HG03066 (cell line): ENCODE data around the gene SELENOI.
A peak's percentile ranks its signal among the peaks of the same experiment; 100 is the strongest.

ENCODE experiments used
- ATAC-seq: cut with Tn5 transposase; IDR thresholded peaks from one replicate; pipeline ENCODE4 v1.9.1; 2021; ENCODE audit warnings: low read depth; ENCODE audit not compliant: unreplicated experiment

Gene SELENOI

GRCh38 chr2:26401739-26402541 is 56.0 kb downstream of the SELENOI start, which contains the start of gene DRC1:
DRC1 (plus strand) TSS chr2:26401920; CDS start chr2:26401990, 70 bp downstream.
- no peak for ATAC-seq

GRCh38 chr2:26407526-26407925 is 61.6 kb downstream of the SELENOI start:
- ATAC-seq: no peak

- ATAC-seq: no peak
These were observed 63.8 kb downstream of the SELENOI start for GRCh38 chr2:26409785-26410184.

GRCh38 chr2:26410764-26411243 is 64.9 kb downstream of the SELENOI start:
- ATAC-seq: no peak

DNA sequence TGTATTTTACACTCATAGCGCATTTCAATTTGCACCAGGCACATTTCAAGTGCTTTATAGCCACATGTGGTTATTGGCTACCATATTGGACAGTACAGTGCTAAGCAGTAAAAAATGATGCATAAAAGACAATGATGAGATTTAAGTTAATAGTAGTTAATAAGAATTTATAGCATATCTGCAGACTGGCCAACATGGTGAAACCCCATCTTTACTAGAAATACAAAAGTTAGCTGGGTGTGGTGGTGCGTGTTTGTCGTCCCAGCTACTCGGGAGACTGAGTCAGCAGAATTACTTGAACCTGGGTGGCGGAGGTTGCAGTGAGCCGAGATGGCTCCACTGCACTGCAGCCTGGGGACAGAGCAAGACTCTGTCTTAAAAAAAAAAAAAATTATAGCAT is 65.5 kb downstream of the SELENOI start:
- no peak for ATAC-seq

- peak; percentile 80 for ATAC-seq
These were observed 66.2 kb downstream of the SELENOI start for GRCh38 chr2:26412091-26412673.

DNA sequence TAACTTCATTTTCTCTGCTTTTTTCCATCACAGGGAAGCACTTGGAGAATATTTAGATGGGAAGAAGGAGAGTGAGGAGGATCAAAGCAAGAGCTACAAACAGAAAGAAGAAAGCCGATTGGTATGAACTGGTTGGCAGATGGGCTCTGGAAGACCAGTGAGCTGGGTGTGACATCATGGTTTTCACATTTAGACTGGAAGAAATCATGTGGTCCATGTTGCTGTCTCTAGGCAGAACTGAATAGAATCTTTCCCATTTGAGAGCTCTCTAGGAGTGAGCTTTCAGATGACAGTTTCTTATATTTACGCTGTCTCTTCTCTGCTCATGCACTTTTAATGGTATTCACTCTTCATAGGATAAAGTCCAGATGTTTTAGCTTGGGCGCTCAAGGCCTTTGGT is 68.4 kb downstream of the SELENOI start:
- no peak for ATAC-seq

- no peak for ATAC-seq
These were observed 76.0 kb downstream of the SELENOI start for GRCh38 chr2:26421961-26422360.

DNA sequence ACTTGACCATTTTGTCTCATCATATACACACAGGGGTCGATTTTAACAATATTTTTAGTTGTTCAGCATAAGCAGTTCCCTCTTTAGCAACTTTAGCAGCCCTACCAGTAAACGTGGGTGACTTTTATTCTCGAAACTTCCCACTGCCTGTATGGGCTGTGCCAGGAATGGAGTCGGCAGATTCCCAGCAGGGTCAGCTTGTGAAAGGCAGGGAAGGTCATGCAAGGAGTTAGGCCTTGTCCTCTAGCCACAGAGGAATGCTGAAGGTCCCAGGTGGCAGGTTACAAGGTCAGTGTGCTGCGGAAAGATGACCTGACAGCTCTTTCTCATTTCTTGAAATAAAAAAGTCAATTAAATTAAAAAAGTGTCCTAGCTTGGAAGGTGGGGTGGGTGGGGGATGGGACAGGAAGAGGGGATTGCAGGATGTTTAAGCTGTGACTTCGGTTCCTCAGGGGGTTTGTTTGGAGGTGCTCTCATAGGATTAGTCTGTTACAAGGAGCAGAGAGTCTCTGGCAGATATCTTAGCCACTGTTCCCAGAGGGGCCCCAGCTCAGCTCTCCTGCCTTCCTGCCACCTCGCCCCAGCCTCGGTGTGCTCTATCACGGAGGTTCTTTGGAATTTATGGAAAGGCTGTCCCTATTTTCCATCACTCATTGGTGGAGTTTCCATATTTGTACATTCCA is 77.1 kb downstream of the SELENOI start:
- ATAC-seq: no peak

DNA sequence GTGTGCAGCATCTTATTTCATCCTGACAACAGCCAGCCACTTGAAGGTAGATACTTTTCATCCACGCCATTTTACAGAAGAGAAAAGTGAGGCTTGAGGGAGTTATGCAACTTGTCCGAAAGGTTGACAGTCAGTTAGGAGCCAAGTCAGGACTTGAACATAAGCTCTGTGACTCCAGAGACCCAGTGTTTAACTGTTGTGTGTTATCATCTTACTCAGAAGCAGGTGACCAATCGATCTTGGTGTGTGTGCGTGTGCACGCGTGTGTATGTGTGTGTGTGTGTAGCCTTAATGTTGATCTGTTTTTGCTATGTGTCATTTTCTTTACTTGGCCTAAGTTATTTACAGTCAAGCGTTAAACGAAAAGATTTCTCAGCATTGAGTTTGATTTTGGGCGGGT is 77.8 kb downstream of the SELENOI start:
- no peak for ATAC-seq

DNA sequence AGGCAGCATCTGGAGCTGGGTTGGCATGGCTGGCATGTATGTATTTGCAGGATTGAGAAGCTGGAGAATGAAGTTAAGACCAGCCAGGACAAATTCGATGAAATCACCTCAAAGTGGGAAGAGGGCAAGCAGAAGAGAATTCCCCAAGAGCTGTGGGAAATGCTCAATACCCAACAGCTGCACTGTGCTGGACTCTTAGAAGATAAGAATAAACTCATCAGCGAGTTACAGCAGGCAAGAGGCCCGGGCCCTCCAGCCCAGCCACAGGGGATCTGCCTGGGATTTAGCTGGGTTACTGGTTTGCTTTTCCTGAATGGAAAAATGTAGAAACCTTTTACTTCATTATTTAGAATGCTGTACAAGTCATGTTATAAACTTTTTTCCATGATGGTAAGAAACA is 78.3 kb downstream of the SELENOI start:
- no peak for ATAC-seq

DNA sequence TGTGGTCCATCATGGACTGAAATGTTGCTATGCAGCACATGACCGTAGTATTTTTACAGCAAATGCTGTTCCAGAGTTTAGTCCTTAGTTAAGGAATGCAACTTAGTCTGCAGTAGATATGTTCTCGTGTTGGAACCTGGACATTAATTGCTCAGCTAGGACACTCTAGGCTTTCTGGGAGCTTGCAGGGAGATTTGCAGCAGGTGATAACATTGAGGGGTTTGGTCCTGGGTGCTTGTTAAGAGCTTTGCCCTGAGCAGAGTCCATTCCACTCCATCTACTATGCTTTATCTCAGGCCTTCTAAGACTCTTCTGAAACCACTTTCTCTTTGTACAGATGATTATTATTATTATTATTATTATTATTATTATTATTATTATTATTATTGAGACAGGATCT is 82.9 kb downstream of the SELENOI start:
- ATAC-seq: no peak

DNA sequence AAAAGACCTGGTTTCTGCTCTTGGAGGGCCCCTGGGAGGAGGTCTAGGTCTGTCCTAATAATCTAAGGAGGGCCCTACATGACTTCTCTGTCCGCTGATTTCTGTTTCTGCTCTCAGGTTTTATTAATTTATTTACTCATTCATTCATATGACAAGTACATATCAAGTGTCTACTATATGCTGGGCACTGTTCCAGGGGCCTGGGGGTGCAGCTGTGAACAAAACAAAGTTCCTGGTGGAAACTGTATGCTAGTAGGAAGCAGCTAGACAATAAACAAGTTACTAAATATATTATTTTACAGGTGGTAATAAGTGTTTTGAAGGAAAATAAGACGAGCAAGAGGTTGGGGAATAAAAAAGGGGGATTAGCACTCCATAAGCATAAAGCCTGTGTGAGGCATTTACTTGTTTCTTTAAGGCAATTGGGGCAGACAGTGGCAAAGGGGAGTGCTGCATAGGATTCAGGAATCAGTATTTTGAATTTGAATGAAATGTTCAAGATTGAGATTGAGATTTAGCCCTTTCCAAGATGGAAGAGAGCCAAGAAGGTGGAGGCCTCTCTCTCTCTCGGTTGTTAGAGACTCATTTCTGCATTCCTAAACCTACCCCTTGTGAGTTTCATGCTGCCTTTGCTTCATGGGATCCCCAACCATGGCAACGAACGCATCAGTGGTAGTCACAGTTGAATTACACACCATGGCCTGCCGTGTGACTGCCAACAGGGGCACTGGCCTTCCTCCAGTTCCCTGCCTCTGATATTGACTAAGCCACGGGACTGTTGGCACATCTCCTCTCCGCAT is 84.0 kb downstream of the SELENOI start:
- no peak for ATAC-seq

- no peak for ATAC-seq
These were observed 84.9 kb downstream of the SELENOI start for GRCh38 chr2:26430826-26431225.

DNA sequence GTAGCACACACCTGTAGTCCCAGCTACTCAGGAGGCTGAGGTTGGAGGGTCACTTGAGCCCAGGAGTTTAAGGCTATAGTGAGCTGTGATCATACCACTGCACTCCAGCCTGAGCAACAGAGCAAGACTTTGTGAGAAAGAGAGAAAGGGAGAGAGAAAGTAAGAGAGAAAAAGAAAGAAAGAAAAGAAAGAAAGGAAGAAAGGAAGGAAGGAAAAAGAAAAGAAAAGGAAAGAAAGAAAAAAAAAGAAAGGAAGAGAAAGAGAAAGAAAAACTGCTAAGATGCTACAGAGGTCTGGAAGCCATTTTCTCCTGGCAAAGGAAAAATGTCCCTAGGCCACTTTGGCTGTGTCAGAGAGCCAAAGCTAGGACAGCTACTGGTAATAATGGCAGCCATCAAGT is 86.4 kb downstream of the SELENOI start:
- no peak for ATAC-seq

- ATAC-seq: no peak
These were observed 86.9 kb downstream of the SELENOI start for GRCh38 chr2:26432859-26433258.

GRCh38 chr2:26435106-26435505 is 89.2 kb downstream of the SELENOI start:
- no peak for ATAC-seq

DNA sequence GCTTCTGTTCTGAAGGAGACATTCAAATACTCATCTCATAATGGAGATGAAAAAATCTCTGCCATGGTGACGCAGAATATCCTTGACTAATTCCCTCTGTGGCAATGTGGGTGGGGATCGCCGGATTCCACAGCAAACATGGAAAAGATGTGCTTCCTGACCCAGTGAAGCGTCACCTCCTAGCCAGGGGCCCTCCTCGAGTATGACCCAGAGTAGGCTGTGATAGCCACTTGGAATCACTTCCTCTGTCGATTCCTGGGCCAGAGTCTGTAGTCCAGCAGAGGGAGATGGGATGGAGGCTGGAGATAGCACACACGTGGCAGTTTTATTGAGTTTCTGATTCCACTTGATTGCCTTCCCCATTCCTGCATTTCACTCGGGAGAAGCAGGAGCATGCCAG is 92.6 kb downstream of the SELENOI start:
- ATAC-seq: no peak

GRCh38 chr2:26438926-26439325 is 93.0 kb downstream of the SELENOI start:
- ATAC-seq: no peak

GRCh38 chr2:26442301-26442700 is 96.4 kb downstream of the SELENOI start:
- no peak for ATAC-seq

- ATAC-seq: no peak
These were observed 96.8 kb downstream of the SELENOI start for GRCh38 chr2:26442707-26443106.
